ENCODE results near the gene SIRPG. TPM values are rescaled to one million over a fixed set of nuclear protein-coding genes. Genes with fewer than 3 reads are reported as not detected.

The SIRPG gene
- total and polyA plus RNA-seq, 2 of the 13 experiments (the other 11 are each of a cell fraction or from before 2014, with no cell fraction given): not detected

DNA sequence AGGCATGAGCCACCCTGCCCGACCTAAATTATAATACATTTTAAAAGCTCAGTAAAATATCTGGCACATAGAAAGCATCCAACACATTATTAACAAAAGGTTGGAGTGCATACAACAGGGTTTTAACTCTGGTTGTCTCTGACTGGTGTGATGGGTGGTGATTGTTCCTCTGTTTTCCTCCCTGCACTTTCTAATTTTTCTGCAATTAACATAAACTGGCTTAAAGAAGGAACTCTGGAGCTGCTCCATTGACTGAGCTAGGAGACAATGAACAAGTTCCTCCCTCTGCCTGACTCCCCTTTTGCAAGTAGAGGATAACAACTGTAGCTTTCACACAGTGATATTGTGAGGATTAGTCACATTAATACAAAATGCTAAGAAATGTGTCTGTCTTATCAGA lies 48.5 kb upstream of the SIRPG start (continued):
- no peak for TF ChIP-seq JUND (CRISPR knock-in tag; IDR thresholded peaks at IDR 0.05)

DNA sequence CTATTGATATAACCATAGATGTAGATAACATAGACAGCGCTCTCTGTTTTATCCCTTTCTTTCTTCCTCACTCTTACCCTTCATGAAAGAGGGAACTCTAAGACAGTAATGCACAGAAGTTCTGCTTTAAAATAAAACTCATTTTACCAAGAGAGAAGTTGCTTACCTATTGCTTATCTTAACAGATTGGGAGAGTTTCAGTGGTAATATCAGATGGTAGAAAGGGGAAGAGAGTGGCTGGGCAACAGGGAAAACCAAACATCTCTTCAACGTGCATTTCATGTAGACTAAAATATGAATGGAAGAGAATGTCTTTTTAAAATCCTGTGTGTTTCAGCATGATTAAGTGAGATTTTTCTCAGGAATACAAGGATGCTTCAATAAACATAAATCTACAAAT lies 45.3 kb upstream of the SIRPG start:
- Histone ChIP-seq H3K9me3 (ENCODE audit: low read length) (no peaks in the 10 kb centered on the region), H3K4me2 (ENCODE audit: low read depth, low read length) (no peak overlapping the region), H3K4me1 (ENCODE audit: insufficient read depth, low read length) (no peaks in the 10 kb centered on the region), H3K27ac (ENCODE audit: extremely low read length, insufficient read depth, low read length) (no peak overlapping the region), H3K27me3 (ENCODE audit: control insufficient read depth in 1 of 2, insufficient read depth in 2 of 2, low read length in 2 of 2) (peaks cover 0 to 7% of the 10 kb centered on the region in 2 experiments; a peak in 1 of 5 replicates), H3K9ac (ENCODE audit: insufficient read depth, low read depth, low read length) (no peak overlapping the region), H3K4me3 (replicated peaks in 1 of 3; ENCODE audit: insufficient read depth in 1 of 3, low read depth in 2 of 3, low read length in 3 of 3) (no peak overlapping the region), H3K79me2 (ENCODE audit: insufficient read depth, low read length) (no peaks in the 10 kb centered on the region), H3K36me3 (replicated peaks in 1 of 2; ENCODE audit: control insufficient read depth in 1 of 2, insufficient read depth in 2 of 2, low read length in 2 of 2) (no peaks in the 10 kb centered on the region), H2AFZ (ENCODE audit: low read length) (no peak overlapping the region), H4K20me1 (ENCODE audit: insufficient read depth, low read length) (no peaks in the 10 kb centered on the region)
- CTCF ChIA-PET (ENCODE audit: low intra/inter-chr PET ratio, low total read pairs): no interaction called here
- FAIRE-seq: no peak
- ATAC-seq: no peak
- TF ChIP-seq ELF4 (CRISPR knock-in tag; IDR thresholded peaks at IDR 0.05; ENCODE audit: borderline replicate concordance) (no peak), ZFP90 (CRISPR knock-in tag; IDR thresholded peaks at IDR 0.05; ENCODE audit: borderline replicate concordance) (no peak), SATB2 (CRISPR knock-in tag; IDR thresholded peaks at IDR 0.05) (no peak), MYNN (CRISPR knock-in tag; IDR thresholded peaks at IDR 0.05; ENCODE audit: low read depth) (no peak), ZNF816 (CRISPR knock-in tag; IDR thresholded peaks at IDR 0.05; ENCODE audit: borderline replicate concordance) (no peak), IKZF1 (IDR thresholded peaks at IDR 0.05) (no peak), CEBPG (CRISPR knock-in tag; IDR thresholded peaks at IDR 0.05) (no peak), GABPB1 (CRISPR knock-in tag; IDR thresholded peaks at IDR 0.05) (no peak), ZNF543 (CRISPR knock-in tag; IDR thresholded peaks at IDR 0.05) (no peak), MIER2 (CRISPR knock-in tag; IDR thresholded peaks at IDR 0.05) (no peak), TMF1 (CRISPR knock-in tag; IDR thresholded peaks at IDR 0.05; ENCODE audit: low read depth) (no peak), GTF3A (CRISPR knock-in tag; conservative IDR thresholded peaks at IDR 0.05) (no peak), ZNF761 (CRISPR knock-in tag; conservative IDR thresholded peaks at IDR 0.05) (no peak), FOXA3 (CRISPR knock-in tag; IDR thresholded peaks at IDR 0.05) (no peak), TCF7 (IDR thresholded peaks at IDR 0.05; ENCODE audit: low read depth) (no peak), ZNF841 (CRISPR knock-in tag; IDR thresholded peaks at IDR 0.05; ENCODE audit: borderline replicate concordance) (no peak), ZFP41 (CRISPR knock-in tag; IDR thresholded peaks at IDR 0.05; ENCODE audit: borderline replicate concordance) (no peak), ZNF326 (CRISPR knock-in tag; IDR thresholded peaks at IDR 0.05; ENCODE audit: borderline replicate concordance) (no peak)
- TF ChIP-seq, protein P1, sequence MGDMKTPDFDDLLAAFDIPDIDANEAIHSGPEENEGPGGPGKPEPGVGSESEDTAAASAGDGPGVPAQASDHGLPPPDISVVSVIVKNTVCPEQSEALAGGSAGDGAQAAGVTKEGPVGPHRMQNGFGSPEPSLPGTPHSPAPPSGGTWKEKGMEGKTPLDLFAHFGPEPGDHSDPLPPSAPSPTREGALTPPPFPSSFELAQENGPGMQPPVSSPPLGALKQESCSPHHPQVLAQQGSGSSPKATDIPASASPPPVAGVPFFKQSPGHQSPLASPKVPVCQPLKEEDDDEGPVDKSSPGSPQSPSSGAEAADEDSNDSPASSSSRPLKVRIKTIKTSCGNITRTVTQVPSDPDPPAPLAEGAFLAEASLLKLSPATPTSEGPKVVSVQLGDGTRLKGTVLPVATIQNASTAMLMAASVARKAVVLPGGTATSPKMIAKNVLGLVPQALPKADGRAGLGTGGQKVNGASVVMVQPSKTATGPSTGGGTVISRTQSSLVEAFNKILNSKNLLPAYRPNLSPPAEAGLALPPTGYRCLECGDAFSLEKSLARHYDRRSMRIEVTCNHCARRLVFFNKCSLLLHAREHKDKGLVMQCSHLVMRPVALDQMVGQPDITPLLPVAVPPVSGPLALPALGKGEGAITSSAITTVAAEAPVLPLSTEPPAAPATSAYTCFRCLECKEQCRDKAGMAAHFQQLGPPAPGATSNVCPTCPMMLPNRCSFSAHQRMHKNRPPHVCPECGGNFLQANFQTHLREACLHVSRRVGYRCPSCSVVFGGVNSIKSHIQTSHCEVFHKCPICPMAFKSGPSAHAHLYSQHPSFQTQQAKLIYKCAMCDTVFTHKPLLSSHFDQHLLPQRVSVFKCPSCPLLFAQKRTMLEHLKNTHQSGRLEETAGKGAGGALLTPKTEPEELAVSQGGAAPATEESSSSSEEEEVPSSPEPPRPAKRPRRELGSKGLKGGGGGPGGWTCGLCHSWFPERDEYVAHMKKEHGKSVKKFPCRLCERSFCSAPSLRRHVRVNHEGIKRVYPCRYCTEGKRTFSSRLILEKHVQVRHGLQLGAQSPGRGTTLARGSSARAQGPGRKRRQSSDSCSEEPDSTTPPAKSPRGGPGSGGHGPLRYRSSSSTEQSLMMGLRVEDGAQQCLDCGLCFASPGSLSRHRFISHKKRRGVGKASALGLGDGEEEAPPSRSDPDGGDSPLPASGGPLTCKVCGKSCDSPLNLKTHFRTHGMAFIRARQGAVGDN (CRISPR knock-in tag; IDR thresholded peaks at IDR 0.05): no peak
- 2% methylated on average over 2 of the region's 2 CpGs for WGBS (ENCODE audit: low lambda C conversion rate)
- no TSS peak for BruUV-seq (replicated peaks)
- intact Hi-C loops (cut with micrococcal nuclease; ENCODE audit: unreplicated experiment) (no loop called here), in situ Hi-C loops (cut with HindIII; ENCODE audit: extremely low pct_ligation_motif_present, low pct_unique_long_range_greater_than_20kb) (no loop called here)
- DNase-seq (ENCODE audit: low spot score): no peak
- POLR2A ChIA-PET: no interaction called here
